ENCODE measurements around the gene SLMAP. TPM values are rescaled to one million over a fixed set of nuclear protein-coding genes. Genes with fewer than 3 reads are reported as not detected.

SLMAP gene
- polyA plus RNA-seq, 1 of the 3 experiments (the other 2 are of a cell fraction), result 10.5 TPM

- Histone ChIP-seq H3K79me2 (ENCODE audit: insufficient read depth) (no peaks in the 10 kb centered on the region), H3K9ac (no peak overlapping the region), H3K36me3 (replicated peaks in 1 of 2; ENCODE audit: control insufficient read depth in 1 of 2, insufficient read depth in 2 of 2, low read length in 1 of 2) (no peaks in the 10 kb centered on the region), H4K20me1 (ENCODE audit: insufficient read depth) (no peaks in the 10 kb centered on the region), H3K9me3 (no peaks in the 10 kb centered on the region), H3K27ac (ENCODE audit: low read depth in 2 of 2, low read length in 1 of 2) (no peak overlapping the region), H3F3A (replicated peaks; ENCODE audit: insufficient read depth) (peaks cover 28% of the 10 kb centered on the region), H2AFZ (ENCODE audit: low read depth) (no peak overlapping the region), H3K4me1 (ENCODE audit: control insufficient read depth in 1 of 2, insufficient read depth in 2 of 2, low read depth in 1 of 2, low read length in 1 of 2) (peaks cover 13 to 21% of the 10 kb centered on the region in 2 experiments; a peak in 3 of 4 replicates), H3K4me3 (ENCODE audit: low read depth in 2 of 2, low read length in 1 of 2) (no peak overlapping the region), H3K4me2 (no peak overlapping the region), H3K9me2 (no peaks in the 10 kb centered on the region), H3K27me3 (ENCODE audit: insufficient read depth) (no peaks in the 10 kb centered on the region)
- TF ChIP-seq MEF2A (IDR thresholded peaks at IDR 0.05; ENCODE audit: borderline replicate concordance, low read depth) (no peak), POLR2AphosphoS5 (IDR thresholded peaks at IDR 0.05; ENCODE audit: low read depth, low read length) (no peak), RAD21 (IDR thresholded peaks at IDR 0.05; ENCODE audit: low read length) (no peak), RFX5 (IDR thresholded peaks at IDR 0.05; ENCODE audit: low read length) (no peak), GATA2 (CRISPR knock-in tag; IDR thresholded peaks at IDR 0.05) (no peak), FOXM1 (IDR thresholded peaks at IDR 0.05; ENCODE audit: low read depth) (no peak)
- CTCF ChIA-PET, result interaction anchor here (1.4 kb wide), 1 partner anchor 10 kb away, joined by 3 read pairs; no protein-coding TSS in a partner anchor
- no peak for DNase-seq
- WGBS (ENCODE audit: low lambda C conversion rate), result 92% methylated on average over 9 of the region's 9 CpGs
- POLR2A ChIA-PET, result no interaction called here
Observed at GRCh38 chr3:57948781-57949242, 192.7 kb downstream of the SLMAP start.

GRCh38 chr3:57949344-57949743, 193.2 kb downstream of the SLMAP start:
- H3K79me2 ChIP-seq (ENCODE audit: insufficient read depth), result no peaks in the 10 kb centered on the region
- no peak overlapping the region for H3K9ac ChIP-seq
- H3K4me1 ChIP-seq (ENCODE audit: control insufficient read depth in 1 of 2, insufficient read depth in 2 of 2, low read depth in 1 of 2, low read length in 1 of 2), result peaks cover 13 to 21% of the 10 kb centered on the region in 2 experiments; a peak in 3 of 4 replicates
- H3K9me2 ChIP-seq, result no peaks in the 10 kb centered on the region
- peak overlapping the region; percentile 44; the same call in 1 of the 2 replicates for H2AFZ ChIP-seq (ENCODE audit: low read depth)
- WGBS (ENCODE audit: low lambda C conversion rate), result 93% methylated on average over 5 of the region's 5 CpGs
- H3K4me2 ChIP-seq, result peak overlapping the region; percentile 42; the same call in 1 of the 2 replicates
- H3K36me3 ChIP-seq (replicated peaks in 1 of 2; ENCODE audit: control insufficient read depth in 1 of 2, insufficient read depth in 2 of 2, low read length in 1 of 2), result no peaks in the 10 kb centered on the region
- no peaks in the 10 kb centered on the region for H4K20me1 ChIP-seq (ENCODE audit: insufficient read depth)
- TF ChIP-seq GATA2 (CRISPR knock-in tag; IDR thresholded peaks at IDR 0.05) (no peak), FOSL2 (IDR thresholded peaks at IDR 0.05; ENCODE audit: borderline replicate concordance, low read depth) (no peak), MXI1 (IDR thresholded peaks at IDR 0.05; ENCODE audit: low read depth, low read length) (no peak)
- no peak overlapping the region for H3K4me3 ChIP-seq (ENCODE audit: low read depth in 2 of 2, low read length in 1 of 2)
- DNase-seq, result no peak
- peaks cover 28% of the 10 kb centered on the region for H3F3A ChIP-seq (replicated peaks; ENCODE audit: insufficient read depth)
- ChIA-PET CTCF (interaction anchor here (0.6 kb wide), 1 partner anchor 229 kb away, joined by 4 read pairs; no protein-coding TSS in a partner anchor), POLR2A (no interaction called here)
- H3K27ac ChIP-seq (ENCODE audit: low read depth in 2 of 2, low read length in 1 of 2), result no peak overlapping the region
- no peaks in the 10 kb centered on the region for H3K27me3 ChIP-seq (ENCODE audit: insufficient read depth)
- H3K9me3 ChIP-seq, result no peaks in the 10 kb centered on the region

- peak overlapping the region; percentile 44; the same call in 1 of the 2 replicates for H2AFZ ChIP-seq (ENCODE audit: low read depth)
- peaks cover 13 to 21% of the 10 kb centered on the region in 2 experiments; a peak in 3 of 4 replicates for H3K4me1 ChIP-seq (ENCODE audit: control insufficient read depth in 1 of 2, insufficient read depth in 2 of 2, low read depth in 1 of 2, low read length in 1 of 2)
- no peak overlapping the region for H3K4me3 ChIP-seq (ENCODE audit: low read depth in 2 of 2, low read length in 1 of 2)
- ChIA-PET CTCF (interaction anchor here (0.6 to 1.2 kb wide), 2 partner anchors 29 to 229 kb away, joined by 3 to 4 read pairs; no protein-coding TSS in a partner anchor), POLR2A (no interaction called here)
- H3K9ac ChIP-seq, result no peak overlapping the region
- peaks cover 28% of the 10 kb centered on the region for H3F3A ChIP-seq (replicated peaks; ENCODE audit: insufficient read depth)
- peak overlapping the region in 1 of 2 experiments; percentile 95; a peak in 2 of 4 replicates for H3K27ac ChIP-seq (ENCODE audit: low read depth in 2 of 2, low read length in 1 of 2)
- H3K9me3 ChIP-seq, result no peaks in the 10 kb centered on the region
- no peaks in the 10 kb centered on the region for H3K36me3 ChIP-seq (replicated peaks in 1 of 2; ENCODE audit: control insufficient read depth in 1 of 2, insufficient read depth in 2 of 2, low read length in 1 of 2)
- no peaks in the 10 kb centered on the region for H4K20me1 ChIP-seq (ENCODE audit: insufficient read depth)
- H3K79me2 ChIP-seq (ENCODE audit: insufficient read depth), result no peaks in the 10 kb centered on the region
- H3K9me2 ChIP-seq, result no peaks in the 10 kb centered on the region
- H3K27me3 ChIP-seq (ENCODE audit: insufficient read depth), result no peaks in the 10 kb centered on the region
- 77% methylated on average over 7 of the region's 7 CpGs for WGBS (ENCODE audit: low lambda C conversion rate)
- peak overlapping the region; percentile 42; the same call in 1 of the 2 replicates for H3K4me2 ChIP-seq
- DNase-seq, result no peak
- TF ChIP-seq MAX (IDR thresholded peaks at IDR 0.05; ENCODE audit: low read depth) (peak; percentile 91), EP300 (IDR thresholded peaks at IDR 0.05; ENCODE audit: borderline replicate concordance in 1 of 2, low read depth in 1 of 2, low read length in 1 of 2) (no peak), TAF1 (IDR thresholded peaks at IDR 0.05; ENCODE audit: borderline replicate concordance, low read depth, low read length) (no peak), EZH2phosphoT487 (IDR thresholded peaks at IDR 0.05; ENCODE audit: borderline replicate concordance, low read depth) (no peak), RAD21 (IDR thresholded peaks at IDR 0.05; ENCODE audit: low read length) (0 out of 2 replicates have a peak, but pooled peaks have one; percentile 9), POLR2AphosphoS5 (IDR thresholded peaks at IDR 0.05; ENCODE audit: low read depth, low read length) (no peak), TCF12 (IDR thresholded peaks at IDR 0.05) (no peak), CHD2 (IDR thresholded peaks at IDR 0.05; ENCODE audit: low read length, partially characterized antibody) (no peak), CTCF (IDR thresholded peaks at IDR 0.05) (peak; percentile 40; the same call in 1 of the 2 replicates), NRF1 (IDR thresholded peaks at IDR 0.05; ENCODE audit: low read depth, low read length) (no peak), RXRA (IDR thresholded peaks at IDR 0.05; ENCODE audit: borderline replicate concordance, low read depth) (no peak), TEAD4 (IDR thresholded peaks at IDR 0.05; ENCODE audit: borderline replicate concordance, insufficient read depth) (no peak)
Observed at GRCh38 chr3:57949785-57950615, 193.9 kb downstream of the SLMAP start.

All from SK-N-SH (cell line).